Vagina (tissue), 2 donors: ENCODE data around the gene PKD1L1. TPM values are rescaled to one million over a fixed set of nuclear protein-coding genes. Genes with fewer than 3 reads are reported as not detected.

Source experiments
- DNase-seq, 2 donors: peaks; one replicate each; pipeline ENCODE4 v3.0.0-alpha.2; 2017; ENCODE audit errors: extremely low spot score in 2 of 2
- H3K27ac ChIP-seq: fragments of 200-600 bp; sonication (generic); one replicate; pipeline ENCODE4 v1.5.1; 2019
- H3K27me3 ChIP-seq: fragments of 200-600 bp; sonication (generic); one replicate; pipeline ENCODE4 v1.5.1; 2019
- H3K36me3 ChIP-seq, 2 donors: fragments of 200-600 bp; sonication (generic); one replicate each; pipeline ENCODE4 v1.5.1; 2017 to 2019
- H3K4me1 ChIP-seq: fragments of 200-600 bp; sonication (generic); one replicate; pipeline ENCODE4 v1.5.1; 2019
- H3K4me3 ChIP-seq, 2 donors: fragments of 200-600 bp; sonication (generic); 1 replicate in 1 of 2; 2 replicates in 1 of 2; pipeline ENCODE4 v1.5.1; 2016 to 2019
- H3K9me3 ChIP-seq: fragments of 200-600 bp; sonication (generic); one replicate; pipeline ENCODE4 v1.5.1; 2019
- CTCF ChIP-seq, 3 experiments: fragments of 450-650 bp in 2 of 3; fragments of 200-600 bp in 1 of 3; sonication (generic) in 1 of 3; IDR thresholded peaks; one replicate each; pipeline ENCODE4 v1.5.1; 2017 to 2019; ENCODE audit warnings: antibody characterized with exemption in 3 of 3, mild to moderate bottlenecking in 2 of 3, moderate library complexity in 2 of 3
- POLR2A ChIP-seq, 2 donors: fragments of 450-650 bp; IDR thresholded peaks; one replicate each; pipeline ENCODE4 v1.6.1; 2017; ENCODE audit warnings: antibody characterized with exemption in 2 of 2, mild to moderate bottlenecking in 2 of 2, moderate library complexity in 2 of 2
- POLR2AphosphoS5 ChIP-seq, 2 donors: sonication (generic); formaldehyde crosslinking; IDR thresholded peaks; one replicate each; pipeline ENCODE4 v1.9.0; 2017; ENCODE audit warnings: antibody characterized with exemption in 2 of 2, mild to moderate bottlenecking in 2 of 2, low read depth in 1 of 2; ENCODE audit not compliant: insufficient read depth in 1 of 2
- intact Hi-C: fragments of 100-400 bp; cut with DNase I; formaldehyde crosslinking; loops from one replicate; pipeline ENCODE4 v1.15.1; 2023
- total RNA-seq: library from RNA; depleted of rRNA; stranded (reverse); fragments of >200 nt; gene quantifications from one replicate; pipeline ENCODE4 v1.2.3, GENCODE V29; 2016

The PKD1L1 gene
- total RNA-seq, 1 donor from 2014 or later = 0.49 TPM

- no peaks in the 10 kb centered on the region for H3K9me3 ChIP-seq
- H3K4me1 ChIP-seq = no peaks in the 10 kb centered on the region
- H3K4me3 ChIP-seq = no peak overlapping the region
- no peaks in the 10 kb centered on the region for H3K36me3 ChIP-seq
- intact Hi-C loops = no loop called here
- H3K27ac ChIP-seq = no peak overlapping the region
- TF ChIP-seq POLR2AphosphoS5 (IDR thresholded peaks at IDR 0.05; ENCODE audit: insufficient read depth in 1 of 2, low read depth in 1 of 2) (no peak), CTCF (IDR thresholded peaks at IDR 0.05) (no peak), POLR2A (IDR thresholded peaks at IDR 0.05) (no peak)
- DNase-seq = no peak
- no peaks in the 10 kb centered on the region for H3K27me3 ChIP-seq
Measured at GRCh38 chr7:47890125-47890524, 58.1 kb downstream of the PKD1L1 start.

- Histone ChIP-seq H3K36me3 (no peaks in the 10 kb centered on the region), H3K9me3 (no peaks in the 10 kb centered on the region), H3K4me3 (no peak overlapping the region), H3K4me1 (no peaks in the 10 kb centered on the region), H3K27ac (no peak overlapping the region), H3K27me3 (no peaks in the 10 kb centered on the region)
- intact Hi-C loops = no loop called here
- TF ChIP-seq CTCF (IDR thresholded peaks at IDR 0.05) = no peak
- no peak for TF ChIP-seq POLR2AphosphoS5 (IDR thresholded peaks at IDR 0.05; ENCODE audit: insufficient read depth in 1 of 2, low read depth in 1 of 2)
- no peak for TF ChIP-seq POLR2A (IDR thresholded peaks at IDR 0.05)
- no peak for DNase-seq
Measured at GRCh38 chr7:47889723-47890122, 58.5 kb downstream of the PKD1L1 start.

- intact Hi-C loops = no loop called here
- Histone ChIP-seq H3K4me1 (no peaks in the 10 kb centered on the region), H3K4me3 (no peak overlapping the region), H3K36me3 (no peaks in the 10 kb centered on the region), H3K27ac (no peak overlapping the region), H3K9me3 (no peaks in the 10 kb centered on the region), H3K27me3 (no peaks in the 10 kb centered on the region)
- TF ChIP-seq POLR2A (IDR thresholded peaks at IDR 0.05) = no peak
- TF ChIP-seq CTCF (IDR thresholded peaks at IDR 0.05) = no peak
- no peak for TF ChIP-seq POLR2AphosphoS5 (IDR thresholded peaks at IDR 0.05; ENCODE audit: insufficient read depth in 1 of 2, low read depth in 1 of 2)
- no peak for DNase-seq
Measured at GRCh38 chr7:47888371-47889265, 59.6 kb downstream of the PKD1L1 start.

- Histone ChIP-seq H3K36me3 (no peaks in the 10 kb centered on the region), H3K4me3 (no peak overlapping the region), H3K27me3 (no peaks in the 10 kb centered on the region), H3K4me1 (no peaks in the 10 kb centered on the region), H3K27ac (no peak overlapping the region), H3K9me3 (no peaks in the 10 kb centered on the region)
- DNase-seq = no peak
- intact Hi-C loops = no loop called here
- TF ChIP-seq POLR2AphosphoS5 (IDR thresholded peaks at IDR 0.05; ENCODE audit: insufficient read depth in 1 of 2, low read depth in 1 of 2) = no peak
- no peak for TF ChIP-seq POLR2A (IDR thresholded peaks at IDR 0.05)
- TF ChIP-seq CTCF (IDR thresholded peaks at IDR 0.05) = no peak
Measured at GRCh38 chr7:47887016-47887640, 61.1 kb downstream of the PKD1L1 start.
